GM19193 (cell line): ENCODE results near the gene S100PBP.

Source experiments
- POLR2A ChIP-seq: IDR thresholded peaks from 4 replicates; pipeline ENCODE4 v1.6.1; 2011; ENCODE audit not compliant: insufficient read depth, insufficient read length; ENCODE audit errors: extremely low read depth

Gene S100PBP

GRCh38 chr1:32881871-32882850, 64.7 kb downstream of the S100PBP start:
- TF ChIP-seq POLR2A, result no peak

DNA sequence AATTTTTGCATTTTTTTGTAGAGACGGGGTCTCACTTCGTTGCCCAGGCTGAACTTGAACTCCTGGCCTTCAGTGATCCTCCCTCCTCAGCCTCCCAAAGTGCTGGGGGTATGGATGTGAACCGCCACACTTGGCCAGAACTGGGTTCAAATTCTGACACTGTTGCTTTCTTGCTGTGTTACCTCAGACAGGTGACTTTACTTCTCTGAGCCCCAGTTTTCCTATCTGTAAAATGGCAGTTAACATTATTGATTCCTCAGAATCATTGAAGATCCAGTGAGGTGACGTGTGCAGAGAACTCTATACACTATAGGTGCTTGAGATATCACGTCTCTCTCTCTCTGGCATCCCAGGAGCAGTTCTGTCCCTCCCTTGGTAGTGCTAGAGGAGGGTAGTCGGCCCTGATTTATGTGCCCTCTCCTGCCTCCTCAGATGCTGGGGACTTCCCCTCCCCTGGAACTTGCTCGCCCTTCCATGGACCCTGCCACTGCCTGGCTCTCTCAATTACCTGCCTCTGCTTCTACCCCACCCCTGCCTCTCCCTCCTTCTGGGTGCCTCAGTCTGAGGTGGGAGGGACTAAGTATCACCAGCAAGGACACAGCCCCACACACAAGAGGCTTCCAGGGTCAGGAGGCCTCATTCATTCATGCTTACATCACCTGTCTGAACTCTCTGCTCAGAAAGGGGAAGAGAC, 66.0 kb downstream of the S100PBP start:
- TF ChIP-seq POLR2A, result no peak

GRCh38 chr1:32884032-32884372, 66.5 kb downstream of the S100PBP start:
- TF ChIP-seq POLR2A, result no peak

GRCh38 chr1:32884726-32885125, 67.3 kb downstream of the S100PBP start:
- TF ChIP-seq POLR2A, result no peak

DNA sequence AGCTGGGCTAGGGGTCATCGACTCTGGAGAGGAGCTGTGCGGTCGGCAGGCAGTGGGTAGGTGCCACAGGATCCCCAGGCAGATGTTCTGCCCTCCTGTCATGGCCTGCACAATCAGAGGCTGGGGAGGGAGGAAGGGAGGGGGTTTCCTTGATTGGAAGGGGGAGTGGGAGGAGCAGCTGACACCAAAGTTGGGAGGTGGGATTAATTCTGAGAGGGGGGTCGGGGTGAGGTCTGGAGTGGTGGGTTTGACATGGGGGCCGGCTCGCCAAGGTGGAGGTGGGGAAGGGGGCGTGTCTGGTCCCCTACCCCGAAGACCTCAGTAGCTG, 68.2 kb downstream of the S100PBP start:
- TF ChIP-seq POLR2A, result no peak

- no peak for TF ChIP-seq POLR2A
Measured at GRCh38 chr1:32886004-32886827, 68.8 kb downstream of the S100PBP start, which contains the start of gene HPCA. HPCA (plus strand) TSS chr1:32886491; CDS start chr1:32888899, 2,408 bp downstream.

DNA sequence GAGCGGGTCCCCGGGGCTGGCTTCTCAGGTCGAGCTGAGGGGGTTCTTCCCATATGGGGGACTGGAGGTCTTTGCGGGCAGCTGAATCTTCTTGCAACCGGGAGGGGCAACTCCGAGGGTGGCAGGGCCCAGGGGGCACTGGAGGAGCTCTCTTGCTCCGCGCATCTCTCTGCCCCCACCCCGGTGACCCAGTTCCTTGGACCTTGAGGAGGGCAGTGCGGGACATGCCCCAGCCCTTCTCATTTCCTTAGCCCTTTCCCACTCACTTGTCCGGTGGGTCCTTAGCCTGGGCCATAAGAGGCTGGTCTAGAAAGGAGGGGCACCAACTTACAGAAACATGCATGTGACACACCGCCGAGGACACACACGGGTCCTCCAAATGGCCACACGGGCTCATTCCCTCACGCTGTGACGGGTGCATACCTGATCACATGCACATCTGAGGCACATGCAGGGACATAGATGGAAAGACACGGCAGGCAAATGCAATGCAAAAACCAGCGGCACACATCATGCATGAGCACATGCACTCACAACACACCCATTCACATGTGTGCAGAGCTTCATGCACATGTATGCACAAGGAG, 69.5 kb downstream of the S100PBP start:
- no peak for TF ChIP-seq POLR2A

GRCh38 chr1:32887623-32888022, 70.2 kb downstream of the S100PBP start:
- TF ChIP-seq POLR2A, result no peak

- TF ChIP-seq POLR2A, result no peak
Measured at GRCh38 chr1:32888134-32888533, 70.7 kb downstream of the S100PBP start.

- no peak for TF ChIP-seq POLR2A
Measured at GRCh38 chr1:32888677-32889420, 71.4 kb downstream of the S100PBP start.

- no peak for TF ChIP-seq POLR2A
Measured at GRCh38 chr1:32889731-32890278, 72.4 kb downstream of the S100PBP start.

GRCh38 chr1:32890516-32891240, 73.2 kb downstream of the S100PBP start:
- TF ChIP-seq POLR2A, result no peak

DNA sequence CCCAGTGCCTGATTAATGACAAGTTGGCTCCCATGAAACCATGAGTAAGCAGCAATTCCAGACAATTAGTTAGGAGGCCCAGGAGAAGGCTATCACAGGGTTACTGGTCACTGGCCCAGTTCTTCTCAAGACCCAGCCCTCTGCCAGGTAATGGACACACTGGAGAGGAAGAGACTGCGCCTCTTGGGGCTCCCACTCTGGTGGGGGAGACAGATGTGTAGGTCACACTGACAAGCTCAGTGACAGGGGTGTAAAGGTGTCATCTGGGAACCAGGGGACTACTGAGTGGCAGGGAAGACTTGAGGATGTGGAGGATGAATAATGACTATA, 73.8 kb downstream of the S100PBP start:
- no peak for TF ChIP-seq POLR2A
